Fibroblast of lung (primary cell): ENCODE measurements around the gene HIPK1.
"Not testable (repeated sequence)": the region's sequence is repeated elsewhere in the genome, so short reads cannot be mapped to it uniquely, and the experiment has no call there.

Experiments
- CTCF ChIP-seq, 2 donors: IDR thresholded peaks in 1 of 2; conservative IDR thresholded peaks in 1 of 2; 1 replicate in 1 of 2; 2 replicates in 1 of 2; pipeline ENCODE4 v1.5.1; 2011 to 2012; ENCODE audit warnings: low read length in 2 of 2, control low read depth in 1 of 2, inconsistent platforms in 1 of 2, low read depth in 1 of 2, mild to moderate bottlenecking in 1 of 2
- EZH2 ChIP-seq: IDR thresholded peaks from 2 replicates; pipeline ENCODE4 v1.5.1; 2012; ENCODE audit warnings: low read length, control low read depth, mild to moderate bottlenecking; ENCODE audit errors: missing control alignments

- TF ChIP-seq CTCF (conservative IDR thresholded peaks at IDR 0.05 in 1 of 2, IDR thresholded peaks at IDR 0.05 in 1 of 2; ENCODE audit: low read depth in 1 of 2, low read length in 2 of 2); EZH2: not testable (repeated sequence)
Observed at GRCh38 chr1:113948151-113948550, 19.0 kb downstream of the HIPK1 start.
